GM12891 (cell line): ENCODE data around the gene TMC1.

ENCODE experiments used
- DNase-seq: peaks from one replicate; pipeline ENCODE4 v3.0.0; 2011; ENCODE audit warnings: low spot score; ENCODE audit not compliant: insufficient read length
- FAIRE-seq: peaks from 2 replicates; lab custom pipeline; 2011; peaks lifted over from hg19 to GRCh38; lab: Jason Lieb, UNC
- PAX5 ChIP-seq: IDR thresholded peaks from 2 replicates; pipeline ENCODE4 v1.6.1; 2011; ENCODE audit warnings: low read length, moderate library complexity, mild to moderate bottlenecking; ENCODE audit not compliant: insufficient read depth, severe bottlenecking
- POLR2A ChIP-seq: IDR thresholded peaks from 2 replicates; pipeline ENCODE4 v1.6.1; 2011; ENCODE audit warnings: low read depth, low read length, control low read depth
- POLR2AphosphoS5 ChIP-seq: IDR thresholded peaks from 2 replicates; pipeline ENCODE4 v1.6.1; 2011; ENCODE audit warnings: low read depth, low read length, control low read depth
- POU2F2 ChIP-seq: IDR thresholded peaks from 2 replicates; pipeline ENCODE4 v1.6.1; 2011; ENCODE audit warnings: low read depth, mild to moderate bottlenecking, control low read depth, low read length, moderate library complexity
- SPI1 ChIP-seq: IDR thresholded peaks from 2 replicates; pipeline ENCODE4 v1.6.1; 2011; ENCODE audit warnings: low read depth, low read length, control low read depth
- TAF1 ChIP-seq: IDR thresholded peaks from 2 replicates; pipeline ENCODE4 v1.6.1; 2011; ENCODE audit warnings: low read depth, low read length, control low read depth

TMC1 gene

DNA sequence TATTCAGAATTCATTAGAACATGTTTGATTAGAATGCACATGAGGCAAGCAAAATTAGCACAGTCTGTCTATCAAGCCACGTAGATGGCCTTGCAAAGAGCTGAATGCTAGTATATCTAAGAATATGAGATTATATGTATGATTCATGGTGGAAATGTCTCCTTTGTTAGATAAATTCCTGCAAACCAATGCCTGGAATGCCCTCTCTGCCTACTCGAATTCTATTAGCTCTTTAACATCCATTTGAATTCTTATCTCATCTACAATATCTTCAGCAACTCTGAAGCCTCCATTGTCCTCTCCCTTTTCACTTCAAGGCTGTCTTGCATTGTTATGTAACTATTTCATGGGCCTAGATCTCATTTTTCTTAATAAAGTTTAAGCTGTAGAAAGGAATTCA, 205.5 kb downstream of the TMC1 start:
- TF ChIP-seq PAX5 (no peak), SPI1 (no peak), TAF1 (no peak), POLR2A (no peak), POU2F2 (no peak), POLR2AphosphoS5 (no peak)
- no peak for FAIRE-seq

DNA sequence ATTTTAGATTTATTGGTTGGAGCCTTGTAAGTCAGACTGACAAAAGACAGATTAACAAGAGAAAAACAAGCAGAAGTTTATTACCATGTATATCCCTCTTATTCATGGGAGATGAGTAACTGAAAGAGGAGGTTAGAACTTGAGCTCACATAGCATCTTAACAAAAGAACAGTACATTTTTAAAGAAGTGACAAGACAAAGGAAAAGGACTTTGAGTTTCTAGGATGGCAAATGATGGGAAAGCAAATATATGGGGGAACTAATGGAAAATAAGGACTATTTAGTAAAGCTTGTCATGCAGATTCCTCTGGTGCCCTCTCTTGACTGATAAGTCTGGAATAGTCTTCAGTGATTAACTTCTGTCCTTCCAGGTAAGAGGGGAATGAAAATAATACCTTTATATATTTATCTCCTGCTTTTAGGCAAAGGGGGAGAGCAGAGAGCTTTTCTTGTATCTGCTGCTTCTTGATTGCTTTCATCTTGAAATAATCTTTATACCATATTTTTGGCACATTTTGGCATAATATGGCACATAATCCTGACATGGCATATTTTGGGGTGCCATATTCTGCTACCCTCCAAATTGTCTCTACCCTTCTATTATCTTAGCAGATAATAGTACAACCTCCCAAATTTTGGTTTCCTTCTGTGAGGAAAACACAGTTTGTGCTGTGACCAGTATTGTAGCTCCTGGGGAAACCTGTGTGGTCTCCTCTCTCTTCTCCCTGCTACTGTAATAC, 206.8 kb downstream of the TMC1 start:
- no peak for DNase-seq
- no peak for TF ChIP-seq POU2F2
- no peak for TF ChIP-seq PAX5
- TF ChIP-seq POLR2A = no peak
- TF ChIP-seq TAF1 = no peak
- no peak for TF ChIP-seq POLR2AphosphoS5
- no peak for TF ChIP-seq SPI1
- FAIRE-seq = no peak

More for the DNA sequence above, 205.5 kb downstream of the TMC1 start:
- DNase-seq = no peak

DNA sequence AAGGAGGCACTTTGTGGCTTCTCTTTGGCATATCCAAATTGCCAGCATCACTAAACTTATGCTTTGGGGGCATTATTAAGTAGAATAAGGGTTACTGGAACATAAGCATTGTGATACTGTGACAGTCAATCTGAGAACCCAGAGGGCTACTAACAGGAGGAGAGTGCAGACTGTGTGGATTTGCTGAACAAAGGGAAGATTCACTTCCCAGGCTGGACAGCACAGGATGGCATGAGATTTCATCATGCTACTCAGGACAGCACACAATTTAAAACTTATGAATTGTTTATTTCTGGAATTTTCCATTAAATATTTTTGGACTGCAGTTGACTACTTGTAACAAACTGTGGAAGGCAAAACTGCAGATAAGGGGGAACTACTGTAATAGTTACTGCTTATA, 212.5 kb downstream of the TMC1 start:
- DNase-seq (no peak), FAIRE-seq (no peak)
- TF ChIP-seq POLR2AphosphoS5 (no peak), POU2F2 (no peak), TAF1 (no peak), POLR2A (no peak), SPI1 (no peak), PAX5 (no peak)

DNA sequence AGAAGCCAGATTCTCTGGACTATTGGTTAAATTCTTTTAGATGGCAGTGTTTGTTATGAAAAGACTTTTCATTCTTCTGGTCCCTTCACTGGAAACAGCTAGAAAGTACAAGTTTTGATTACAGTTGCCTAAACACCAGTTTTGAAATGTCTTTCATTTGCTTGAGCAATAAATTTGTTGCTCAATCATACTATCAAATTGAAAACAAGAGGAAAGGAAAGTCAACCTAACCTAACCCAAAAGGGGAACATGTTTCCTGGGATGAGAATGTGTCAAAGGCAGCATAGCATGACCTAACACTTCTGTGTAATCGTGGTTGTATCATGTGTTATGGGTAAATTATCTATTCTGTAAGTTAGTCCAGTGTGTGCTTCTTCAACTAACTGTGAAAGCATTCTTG, 213.2 kb downstream of the TMC1 start:
- no peak for TF ChIP-seq TAF1
- no peak for TF ChIP-seq POLR2AphosphoS5
- TF ChIP-seq POU2F2 = no peak
- no peak for TF ChIP-seq SPI1
- TF ChIP-seq PAX5 = no peak
- no peak for TF ChIP-seq POLR2A
- no peak for DNase-seq
- no peak for FAIRE-seq

DNA sequence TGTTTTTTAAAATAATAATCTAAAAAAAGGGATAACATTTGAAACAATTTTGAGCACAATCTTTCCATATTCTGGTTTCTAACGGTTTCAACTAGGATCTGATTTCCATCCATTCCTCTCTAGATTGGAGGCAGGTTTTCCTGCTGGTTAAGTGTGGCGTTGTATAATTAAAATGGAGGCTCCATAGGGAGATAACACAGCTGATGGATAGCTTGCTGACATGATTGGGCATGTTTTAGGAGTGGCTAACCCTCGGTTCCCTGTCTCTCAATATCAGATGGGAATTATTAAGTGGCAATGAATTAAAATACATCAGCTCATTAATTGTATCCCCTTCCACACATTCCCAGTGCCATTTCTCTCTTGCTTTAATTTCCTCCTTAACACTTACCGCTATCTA, 222.4 kb downstream of the TMC1 start:
- no peak for FAIRE-seq
- no peak for DNase-seq
- TF ChIP-seq TAF1 = no peak
- TF ChIP-seq POU2F2 = no peak
- no peak for TF ChIP-seq POLR2A
- TF ChIP-seq PAX5 = no peak
- no peak for TF ChIP-seq POLR2AphosphoS5
- TF ChIP-seq SPI1 = no peak

DNA sequence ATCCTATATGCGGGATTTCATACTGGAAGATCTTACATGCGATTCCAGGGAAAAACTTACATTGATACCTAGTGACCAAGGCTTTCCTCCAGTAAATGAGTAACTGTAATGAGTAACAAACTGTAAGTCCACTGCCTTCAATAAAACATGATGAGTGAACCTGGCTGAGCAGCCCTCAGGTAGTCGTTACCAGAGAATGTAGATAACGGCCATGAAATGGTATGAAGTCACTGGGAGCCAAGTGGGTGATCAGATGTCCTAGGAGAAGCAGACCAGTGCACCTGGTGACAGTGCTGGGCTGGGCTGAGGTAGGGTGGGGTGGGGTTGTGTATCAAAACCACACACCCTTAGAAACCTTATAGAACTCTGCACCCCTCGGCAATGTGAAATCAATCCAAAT, 227.9 kb downstream of the TMC1 start:
- DNase-seq = no peak
- no peak for FAIRE-seq
- no peak for TF ChIP-seq SPI1
- TF ChIP-seq TAF1 = no peak
- TF ChIP-seq POU2F2 = no peak
- TF ChIP-seq POLR2A = no peak
- no peak for TF ChIP-seq POLR2AphosphoS5
- no peak for TF ChIP-seq PAX5

DNA sequence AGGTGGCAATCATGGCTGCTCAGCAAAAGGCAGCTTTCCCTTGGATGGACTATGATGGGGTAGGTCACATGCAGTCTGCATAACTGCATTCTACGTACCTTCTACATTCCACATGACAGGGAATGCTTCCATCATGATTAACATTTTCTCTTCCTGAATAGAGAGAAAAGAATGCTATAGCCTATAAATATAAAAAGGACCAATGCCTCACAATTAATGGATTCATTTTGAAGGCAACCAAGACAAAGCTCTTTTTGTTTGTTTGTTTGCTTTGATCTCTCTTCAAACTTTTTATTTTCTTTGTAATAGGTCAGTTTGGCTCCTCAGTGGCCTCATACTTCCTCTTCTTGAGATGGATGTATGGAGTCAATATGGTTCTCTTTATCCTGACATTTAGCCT, 230.1 kb downstream of the TMC1 start:
- DNase-seq (no peak), FAIRE-seq (no peak)
- TF ChIP-seq POU2F2 (no peak), TAF1 (no peak), PAX5 (no peak), SPI1 (no peak), POLR2AphosphoS5 (no peak), POLR2A (no peak)

DNA sequence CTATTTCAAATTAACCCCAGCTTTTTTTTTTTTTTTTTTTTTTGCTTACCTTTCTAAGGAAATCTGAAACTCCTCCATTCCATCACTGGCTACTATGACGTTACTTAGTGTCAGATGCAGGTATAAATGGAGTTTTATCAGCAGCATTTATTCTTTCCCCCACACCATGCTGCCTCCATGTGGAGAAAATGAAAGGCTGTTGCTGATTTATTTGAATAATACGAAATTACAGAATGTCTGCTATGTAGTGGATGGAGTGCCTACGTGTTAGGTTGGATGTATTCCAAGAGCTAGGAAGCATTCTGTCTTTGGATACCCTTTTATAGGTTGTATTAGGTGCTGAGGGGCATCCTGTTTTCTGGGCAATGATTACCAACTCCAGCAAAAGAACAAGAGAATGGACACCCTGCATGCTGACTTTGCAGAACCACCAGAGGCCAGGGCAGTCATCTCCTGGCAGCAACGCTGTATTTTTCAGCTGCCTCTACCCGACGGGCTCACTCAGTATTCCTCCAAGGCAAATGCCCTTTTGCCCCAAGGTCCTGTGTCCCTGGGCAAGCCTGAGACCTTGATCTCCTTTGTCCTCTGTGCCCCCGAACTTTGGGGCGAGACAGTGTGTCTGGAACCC, 232.0 kb downstream of the TMC1 start:
- TF ChIP-seq POLR2AphosphoS5 (no peak), TAF1 (no peak), POLR2A (no peak), PAX5 (no peak), SPI1 (no peak), POU2F2 (no peak)
- DNase-seq (no peak), FAIRE-seq (no peak)

DNA sequence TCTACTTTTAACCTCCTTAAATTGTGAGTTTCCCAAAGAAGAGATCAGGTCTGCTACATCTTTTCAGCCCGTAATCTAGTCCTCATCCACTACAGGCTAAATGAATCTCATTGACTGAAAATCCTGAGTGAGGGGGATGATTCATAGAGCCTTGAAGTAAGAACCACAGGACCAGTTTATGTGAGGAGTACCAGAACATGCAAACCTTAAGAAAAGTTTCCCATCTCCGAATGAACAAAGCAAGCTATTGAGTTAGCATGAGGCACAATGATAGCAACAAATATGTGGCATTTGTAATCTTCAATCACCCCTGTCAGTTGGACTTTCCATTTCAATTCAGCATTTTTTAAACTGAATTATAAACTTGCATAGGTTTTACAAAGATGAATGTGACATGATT, 234.4 kb downstream of the TMC1 start:
- FAIRE-seq = no peak
- no peak for DNase-seq
- TF ChIP-seq TAF1 (no peak), PAX5 (no peak), POLR2AphosphoS5 (no peak), SPI1 (no peak), POU2F2 (no peak), POLR2A (no peak)

DNA sequence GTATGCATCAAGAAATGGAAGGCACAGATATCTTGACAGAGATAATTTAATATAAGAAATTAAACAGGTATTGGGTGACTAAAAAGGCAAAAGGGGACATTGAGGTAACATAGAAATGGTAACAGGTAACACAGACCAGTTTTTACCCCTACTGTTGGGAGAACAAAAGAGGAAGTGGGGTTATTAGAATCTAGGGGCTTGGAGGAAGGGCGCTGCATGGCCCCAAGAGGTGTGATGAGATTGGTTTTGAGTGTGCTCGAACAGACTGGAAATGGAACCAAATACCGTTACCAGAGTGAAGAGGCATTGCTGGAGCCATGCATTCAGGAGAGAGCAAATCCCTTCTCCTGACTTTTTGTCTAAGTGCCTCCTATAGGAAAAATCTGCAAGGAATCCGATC, 237.5 kb downstream of the TMC1 start:
- DNase-seq = no peak
- no peak for FAIRE-seq
- TF ChIP-seq SPI1 = peak; percentile 40
- TF ChIP-seq POU2F2 = no peak
- no peak for TF ChIP-seq TAF1
- TF ChIP-seq POLR2A = no peak
